Neural progenitor cell (in vitro differentiated cells): ENCODE measurements around the gene ATP10B.

Experiments used
- CTCF ChIP-seq: fragments of 200-600 bp; sonication (generic); IDR thresholded peaks from 2 replicates; pipeline ENCODE4 v1.5.1; 2017; ENCODE audit warnings: antibody characterized with exemption, mild to moderate bottlenecking
- EZH2 ChIP-seq: fragments of 200-600 bp; sonication (generic); IDR thresholded peaks from 2 replicates; pipeline ENCODE4 v1.6.1; 2017; ENCODE audit warnings: antibody characterized with exemption, mild to moderate bottlenecking, moderate library complexity
- EZH2phosphoT487 ChIP-seq: fragments of 200-600 bp; sonication (generic); IDR thresholded peaks from 2 replicates; pipeline ENCODE4 v1.6.1; 2017; ENCODE audit warnings: antibody characterized with exemption

- TF ChIP-seq CTCF (no peak), EZH2 (no peak), EZH2phosphoT487 (no peak)
These were observed 184.9 kb downstream of the ATP10B start for GRCh38 chr5:160667160-160667559.
